Vagina (tissue), 2 donors: ENCODE results near the gene PRR5L.

ENCODE experiments used
- CTCF ChIP-seq, 3 experiments: fragments of 450-650 bp in 2 of 3; fragments of 200-600 bp in 1 of 3; sonication (generic) in 1 of 3; IDR thresholded peaks; one replicate each; pipeline ENCODE4 v1.5.1; 2017 to 2019; ENCODE audit warnings: antibody characterized with exemption in 3 of 3, mild to moderate bottlenecking in 2 of 3, moderate library complexity in 2 of 3
- POLR2AphosphoS5 ChIP-seq, 2 donors: sonication (generic); formaldehyde crosslinking; IDR thresholded peaks; one replicate each; pipeline ENCODE4 v1.9.0; 2017; ENCODE audit warnings: antibody characterized with exemption in 2 of 2, mild to moderate bottlenecking in 2 of 2, low read depth in 1 of 2; ENCODE audit not compliant: insufficient read depth in 1 of 2

GRCh38 chr11:36264011-36264972 is 31.8 kb upstream of the PRR5L start:
- TF ChIP-seq POLR2AphosphoS5 (IDR thresholded peaks at IDR 0.05; ENCODE audit: insufficient read depth in 1 of 2, low read depth in 1 of 2) (no peak), CTCF (IDR thresholded peaks at IDR 0.05) (no peak)
